Measurements from ENCODE around the gene GRID1.

GRID1 gene

GRCh38 chr10:86353506-86354485, 12.8 kb downstream of the GRID1 start:
- no peak overlapping the region for H3K23ac ChIP-seq (ENCODE audit: low read length)
- H3K4me3 ChIP-seq (ENCODE audit: low read length): no peak overlapping the region

GRCh38 chr10:86350897-86351296, 15.7 kb downstream of the GRID1 start:
- Histone ChIP-seq H3K4me2 (ENCODE audit: low read length) (no peak overlapping the region), H3K18ac (ENCODE audit: low read length) (no peak overlapping the region), H3K23ac (ENCODE audit: low read length) (no peak overlapping the region), H3K4me1 (ENCODE audit: control insufficient read depth, low read depth, low read length) (peaks cover 5% of the 10 kb centered on the region), H2BK120ac (ENCODE audit: low read depth, low read length) (no peak overlapping the region), H3K27me3 (ENCODE audit: insufficient read depth, low read length, poor library complexity) (no peaks in the 10 kb centered on the region), H3K56ac (ENCODE audit: low read length) (no peak overlapping the region), H3K79me2 (ENCODE audit: control insufficient read depth, insufficient read depth, low read length) (no peaks in the 10 kb centered on the region), H2BK5ac (ENCODE audit: low read length) (no peak overlapping the region), H3K36me3 (ENCODE audit: control insufficient read depth, insufficient read depth, low read length) (no peaks in the 10 kb centered on the region), H3K4ac (ENCODE audit: low read depth, low read length) (no peak overlapping the region), H2BK15ac (replicated peaks; ENCODE audit: low read depth) (no peak overlapping the region), H3K79me1 (ENCODE audit: low read length) (no peaks in the 10 kb centered on the region), H3K4me3 (ENCODE audit: low read length) (no peak overlapping the region), H3K9ac (ENCODE audit: low read length) (no peak overlapping the region), H3K27ac (ENCODE audit: low read depth, low read length) (no peak overlapping the region), H2AK5ac (ENCODE audit: low read length) (no peak overlapping the region), H4K8ac (ENCODE audit: low read depth, low read length) (no peak overlapping the region), H4K5ac (ENCODE audit: low read length) (no peak overlapping the region)
- DNase-seq: no peak
- WGBS (ENCODE audit: extremely low coverage, insufficient coverage, low lambda C conversion rate): no CpG with 5 or more reads among the region's 6 CpGs

More at GRCh38 chr10:86353506-86354485, 12.8 kb downstream of the GRID1 start:
- WGBS (ENCODE audit: extremely low coverage, insufficient coverage, low lambda C conversion rate): no CpG with 5 or more reads among the region's 18 CpGs
- H4K5ac ChIP-seq (ENCODE audit: low read length): no peak overlapping the region
- no peaks in the 10 kb centered on the region for H3K36me3 ChIP-seq (ENCODE audit: control insufficient read depth, insufficient read depth, low read length)
- H3K4ac ChIP-seq (ENCODE audit: low read depth, low read length): no peak overlapping the region
- no peak overlapping the region for H4K8ac ChIP-seq (ENCODE audit: low read depth, low read length)
- no peak overlapping the region for H3K9ac ChIP-seq (ENCODE audit: low read length)
- no peak overlapping the region for H3K4me2 ChIP-seq (ENCODE audit: low read length)
- H3K27me3 ChIP-seq (ENCODE audit: insufficient read depth, low read length, poor library complexity): no peaks in the 10 kb centered on the region
- no peaks in the 10 kb centered on the region for H3K79me1 ChIP-seq (ENCODE audit: low read length)
- H3K18ac ChIP-seq (ENCODE audit: low read length): no peak overlapping the region
- no peak overlapping the region for H2BK5ac ChIP-seq (ENCODE audit: low read length)
- H2AK5ac ChIP-seq (ENCODE audit: low read length): no peak overlapping the region
- no peaks in the 10 kb centered on the region for H3K79me2 ChIP-seq (ENCODE audit: control insufficient read depth, insufficient read depth, low read length)
- H2BK120ac ChIP-seq (ENCODE audit: low read depth, low read length): no peak overlapping the region
- no peak overlapping the region for H3K27ac ChIP-seq (ENCODE audit: low read depth, low read length)
- no peaks in the 10 kb centered on the region for H3K4me1 ChIP-seq (ENCODE audit: control insufficient read depth, low read depth, low read length)
- H2BK15ac ChIP-seq (replicated peaks; ENCODE audit: low read depth): no peak overlapping the region
- H3K56ac ChIP-seq (ENCODE audit: low read length): no peak overlapping the region
- no peak for DNase-seq

GRCh38 chr10:86349940-86350630, 16.5 kb downstream of the GRID1 start:
- no peak overlapping the region for H3K4me3 ChIP-seq (ENCODE audit: low read length)
- no peak overlapping the region for H3K9ac ChIP-seq (ENCODE audit: low read length)
- no peak overlapping the region for H2BK5ac ChIP-seq (ENCODE audit: low read length)
- H3K79me2 ChIP-seq (ENCODE audit: control insufficient read depth, insufficient read depth, low read length): no peaks in the 10 kb centered on the region
- no peak overlapping the region for H2BK120ac ChIP-seq (ENCODE audit: low read depth, low read length)
- no peaks in the 10 kb centered on the region for H3K79me1 ChIP-seq (ENCODE audit: low read length)
- no peaks in the 10 kb centered on the region for H3K27me3 ChIP-seq (ENCODE audit: insufficient read depth, low read length, poor library complexity)
- H4K8ac ChIP-seq (ENCODE audit: low read depth, low read length): no peak overlapping the region
- no peak overlapping the region for H3K23ac ChIP-seq (ENCODE audit: low read length)
- H3K4ac ChIP-seq (ENCODE audit: low read depth, low read length): no peak overlapping the region
- no peak overlapping the region for H3K56ac ChIP-seq (ENCODE audit: low read length)
- no peak overlapping the region for H4K5ac ChIP-seq (ENCODE audit: low read length)
- H3K4me2 ChIP-seq (ENCODE audit: low read length): no peak overlapping the region
- no peak for DNase-seq
- no CpG with 5 or more reads among the region's 5 CpGs for WGBS (ENCODE audit: extremely low coverage, insufficient coverage, low lambda C conversion rate)
- no peaks in the 10 kb centered on the region for H3K36me3 ChIP-seq (ENCODE audit: control insufficient read depth, insufficient read depth, low read length)
- H3K27ac ChIP-seq (ENCODE audit: low read depth, low read length): no peak overlapping the region
- H2AK5ac ChIP-seq (ENCODE audit: low read length): no peak overlapping the region
- H2BK15ac ChIP-seq (replicated peaks; ENCODE audit: low read depth): no peak overlapping the region
- H3K18ac ChIP-seq (ENCODE audit: low read length): no peak overlapping the region
- H3K4me1 ChIP-seq (ENCODE audit: control insufficient read depth, low read depth, low read length): peaks cover 8% of the 10 kb centered on the region

GRCh38 chr10:86349474-86349873, 17.1 kb downstream of the GRID1 start:
- H3K79me2 ChIP-seq (ENCODE audit: control insufficient read depth, insufficient read depth, low read length): no peaks in the 10 kb centered on the region
- H3K4ac ChIP-seq (ENCODE audit: low read depth, low read length): no peak overlapping the region
- H2BK5ac ChIP-seq (ENCODE audit: low read length): no peak overlapping the region
- no peak overlapping the region for H2BK120ac ChIP-seq (ENCODE audit: low read depth, low read length)
- peaks cover 8% of the 10 kb centered on the region for H3K4me1 ChIP-seq (ENCODE audit: control insufficient read depth, low read depth, low read length)
- H3K9ac ChIP-seq (ENCODE audit: low read length): no peak overlapping the region
- H4K8ac ChIP-seq (ENCODE audit: low read depth, low read length): no peak overlapping the region
- H3K4me3 ChIP-seq (ENCODE audit: low read length): no peak overlapping the region
- no peaks in the 10 kb centered on the region for H3K79me1 ChIP-seq (ENCODE audit: low read length)
- no peak overlapping the region for H2BK15ac ChIP-seq (replicated peaks; ENCODE audit: low read depth)
- WGBS (ENCODE audit: extremely low coverage, insufficient coverage, low lambda C conversion rate): no CpG with 5 or more reads among the region's 3 CpGs
- H4K5ac ChIP-seq (ENCODE audit: low read length): no peak overlapping the region
- no peaks in the 10 kb centered on the region for H3K27me3 ChIP-seq (ENCODE audit: insufficient read depth, low read length, poor library complexity)
- H3K18ac ChIP-seq (ENCODE audit: low read length): no peak overlapping the region
- H3K4me2 ChIP-seq (ENCODE audit: low read length): no peak overlapping the region
- no peaks in the 10 kb centered on the region for H3K36me3 ChIP-seq (ENCODE audit: control insufficient read depth, insufficient read depth, low read length)
- no peak overlapping the region for H3K56ac ChIP-seq (ENCODE audit: low read length)
- no peak overlapping the region for H3K23ac ChIP-seq (ENCODE audit: low read length)
- H3K27ac ChIP-seq (ENCODE audit: low read depth, low read length): no peak overlapping the region
- peak; percentile 91 for DNase-seq
- H2AK5ac ChIP-seq (ENCODE audit: low read length): no peak overlapping the region

GRCh38 chr10:86348321-86349210, 18.0 kb downstream of the GRID1 start:
- H3K79me2 ChIP-seq (ENCODE audit: control insufficient read depth, insufficient read depth, low read length): no peaks in the 10 kb centered on the region
- no peak overlapping the region for H2BK120ac ChIP-seq (ENCODE audit: low read depth, low read length)
- WGBS (ENCODE audit: extremely low coverage, insufficient coverage, low lambda C conversion rate): no CpG with 5 or more reads among the region's 23 CpGs
- no peak overlapping the region for H2BK5ac ChIP-seq (ENCODE audit: low read length)
- no peak overlapping the region for H3K56ac ChIP-seq (ENCODE audit: low read length)
- H2BK15ac ChIP-seq (replicated peaks; ENCODE audit: low read depth): no peak overlapping the region
- no peaks in the 10 kb centered on the region for H3K27me3 ChIP-seq (ENCODE audit: insufficient read depth, low read length, poor library complexity)
- peaks cover 8% of the 10 kb centered on the region for H3K4me1 ChIP-seq (ENCODE audit: control insufficient read depth, low read depth, low read length)
- DNase-seq: no peak
- no peak overlapping the region for H3K4me3 ChIP-seq (ENCODE audit: low read length)
- no peak overlapping the region for H4K5ac ChIP-seq (ENCODE audit: low read length)
- no peak overlapping the region for H3K4ac ChIP-seq (ENCODE audit: low read depth, low read length)
- no peaks in the 10 kb centered on the region for H3K79me1 ChIP-seq (ENCODE audit: low read length)
- no peak overlapping the region for H3K27ac ChIP-seq (ENCODE audit: low read depth, low read length)
- H3K36me3 ChIP-seq (ENCODE audit: control insufficient read depth, insufficient read depth, low read length): no peaks in the 10 kb centered on the region
- no peak overlapping the region for H3K18ac ChIP-seq (ENCODE audit: low read length)
- no peak overlapping the region for H3K4me2 ChIP-seq (ENCODE audit: low read length)
- H3K9ac ChIP-seq (ENCODE audit: low read length): no peak overlapping the region
- H2AK5ac ChIP-seq (ENCODE audit: low read length): no peak overlapping the region
- H4K8ac ChIP-seq (ENCODE audit: low read depth, low read length): no peak overlapping the region
- no peak overlapping the region for H3K23ac ChIP-seq (ENCODE audit: low read length)
